Measurements from ENCODE around the gene OXER1.
"Not testable (repeated sequence)": the region's sequence is repeated elsewhere in the genome, so short reads cannot be mapped to it uniquely, and the experiment has no call there.

The OXER1 gene

DNA sequence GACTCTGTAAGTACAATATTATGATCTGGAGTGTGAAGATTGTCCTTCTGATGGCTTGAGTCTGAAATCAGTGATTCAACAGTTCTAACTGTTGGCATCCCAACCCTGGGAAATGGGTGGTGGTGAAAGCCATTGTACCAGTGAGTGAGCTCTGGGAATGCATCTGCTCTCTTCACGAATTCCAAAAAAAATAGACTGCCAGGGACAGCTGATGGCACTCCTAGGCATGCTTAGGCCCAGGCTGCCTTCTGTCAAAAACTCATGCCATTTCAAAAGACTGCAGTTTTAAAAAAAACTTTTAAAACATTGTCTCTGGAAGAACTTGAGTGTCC is 20.3 kb downstream of the OXER1 start:
- Histone ChIP-seq H3K36me3 (ENCODE audit: control insufficient read depth, insufficient read depth, low read length) (0 out of 2 replicates have a peak, but pooled peaks cover 9% of the 10 kb centered on the region), H3K27me3 (ENCODE audit: control insufficient read depth, insufficient read depth, low read length) (no peaks in the 10 kb centered on the region), H3K9me3 (ENCODE audit: control insufficient read depth, insufficient read depth, low read depth, low read length) (peaks cover 5% of the 10 kb centered on the region; the same call in 1 of the 2 replicates), H3K4me3 (ENCODE audit: low read depth, low read length) (no peak overlapping the region), H3K4me1 (ENCODE audit: control insufficient read depth, insufficient read depth, low read length) (peaks cover 4% of the 10 kb centered on the region; the same call in 1 of the 2 replicates), H3K9ac (ENCODE audit: low read length) (no peak overlapping the region), H3K27ac (ENCODE audit: low read depth, low read length) (no peak overlapping the region)

GRCh38 chr2:42742740-42743658 is 20.9 kb downstream of the OXER1 start:
- no peak overlapping the region for H3K27ac ChIP-seq (ENCODE audit: low read depth, low read length)
- no peak overlapping the region for H3K9ac ChIP-seq (ENCODE audit: low read length)
- 0 out of 2 replicates have a peak, but pooled peaks cover 9% of the 10 kb centered on the region for H3K36me3 ChIP-seq (ENCODE audit: control insufficient read depth, insufficient read depth, low read length)
- peaks cover 4% of the 10 kb centered on the region; the same call in 1 of the 2 replicates for H3K4me1 ChIP-seq (ENCODE audit: control insufficient read depth, insufficient read depth, low read length)
- H3K27me3 ChIP-seq (ENCODE audit: control insufficient read depth, insufficient read depth, low read length) = no peaks in the 10 kb centered on the region
- peaks cover 5% of the 10 kb centered on the region; the same call in 1 of the 2 replicates for H3K9me3 ChIP-seq (ENCODE audit: control insufficient read depth, insufficient read depth, low read depth, low read length)
- no peak overlapping the region for H3K4me3 ChIP-seq (ENCODE audit: low read depth, low read length)

GRCh38 chr2:42741140-42741539 is 22.8 kb downstream of the OXER1 start:
- H3K27me3 ChIP-seq (ENCODE audit: control insufficient read depth, insufficient read depth, low read length) = no peaks in the 10 kb centered on the region
- H3K9ac ChIP-seq (ENCODE audit: low read length) = no peak overlapping the region
- H3K4me1 ChIP-seq (ENCODE audit: control insufficient read depth, insufficient read depth, low read length) = peaks cover 4% of the 10 kb centered on the region; the same call in 1 of the 2 replicates
- peaks cover 26% of the 10 kb centered on the region; the same call in 1 of the 2 replicates for H3K36me3 ChIP-seq (ENCODE audit: control insufficient read depth, insufficient read depth, low read length)
- no peak overlapping the region for H3K27ac ChIP-seq (ENCODE audit: low read depth, low read length)
- no peak overlapping the region for H3K4me3 ChIP-seq (ENCODE audit: low read depth, low read length)
- peaks cover 8% of the 10 kb centered on the region; the same call in 1 of the 2 replicates for H3K9me3 ChIP-seq (ENCODE audit: control insufficient read depth, insufficient read depth, low read depth, low read length)

DNA sequence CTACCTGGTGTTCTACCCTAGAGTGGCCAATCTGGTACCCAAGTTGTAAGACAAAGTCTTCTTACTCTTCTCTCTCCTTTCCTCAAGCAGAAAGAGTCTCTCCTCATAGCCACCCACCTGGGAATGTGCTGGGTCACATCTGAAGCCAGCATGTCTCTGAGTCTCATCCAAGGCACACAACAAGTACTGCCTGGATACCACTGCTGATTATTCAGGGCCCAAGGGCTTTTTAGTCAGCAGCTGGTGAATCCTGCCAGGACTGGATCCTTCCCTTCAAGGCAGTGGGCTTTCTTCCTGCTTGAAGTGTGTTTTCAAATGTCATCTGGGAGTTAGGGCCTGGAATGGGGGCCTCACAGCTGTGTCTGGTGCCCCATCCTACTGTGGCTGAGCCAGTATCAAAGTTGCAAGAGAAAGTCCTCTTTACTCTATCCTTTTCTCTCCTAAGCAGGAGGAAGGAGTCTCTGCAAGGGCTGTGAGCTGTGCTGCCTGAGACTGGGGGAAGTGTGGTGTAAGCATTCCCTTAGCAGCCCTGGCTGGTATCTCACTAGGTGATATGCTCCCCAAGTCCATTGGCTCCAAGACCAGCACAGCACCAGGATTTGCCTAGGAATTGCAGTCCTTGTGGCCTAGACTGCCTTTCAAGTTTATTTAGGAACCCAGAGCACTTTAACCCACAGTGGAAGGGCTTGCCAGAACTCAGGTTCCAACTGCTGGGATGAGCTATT is 27.2 kb downstream of the OXER1 start:
- Histone ChIP-seq H3K9me3 (ENCODE audit: control insufficient read depth, insufficient read depth, low read depth, low read length) (peaks cover 14% of the 10 kb centered on the region; the same call in 1 of the 2 replicates), H3K4me3 (ENCODE audit: low read depth, low read length) (no peak overlapping the region), H3K4me1 (ENCODE audit: control insufficient read depth, insufficient read depth, low read length) (peaks cover 4% of the 10 kb centered on the region; the same call in 1 of the 2 replicates), H3K9ac (ENCODE audit: low read length) (no peak overlapping the region), H3K27me3 (ENCODE audit: control insufficient read depth, insufficient read depth, low read length) (no peaks in the 10 kb centered on the region), H3K36me3 (ENCODE audit: control insufficient read depth, insufficient read depth, low read length) (peaks cover 26% of the 10 kb centered on the region; the same call in 1 of the 2 replicates), H3K27ac (ENCODE audit: low read depth, low read length) (no peak overlapping the region)

DNA sequence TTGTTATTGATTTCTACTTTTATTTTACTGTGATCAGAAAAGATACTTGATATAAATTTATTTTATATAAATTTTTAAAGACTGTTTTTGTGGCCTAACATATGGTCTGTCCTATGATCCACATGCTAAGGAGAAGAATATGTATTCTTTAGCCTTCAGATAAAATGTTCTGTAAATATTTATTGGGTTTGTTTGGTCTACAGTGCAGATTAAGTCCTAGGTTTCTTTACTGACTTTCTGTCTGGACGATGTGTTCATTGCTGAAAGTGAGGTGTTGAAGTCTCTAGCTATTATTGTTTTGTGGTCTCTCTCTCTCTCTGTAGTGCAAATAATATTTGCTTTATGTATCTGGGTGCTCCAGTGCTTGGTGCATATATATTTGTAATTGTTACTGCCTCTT is 30.1 kb downstream of the OXER1 start:
- Histone ChIP-seq H3K9me3 (ENCODE audit: control insufficient read depth, insufficient read depth, low read depth, low read length) (peaks cover 14% of the 10 kb centered on the region; the same call in 1 of the 2 replicates), H3K4me3 (ENCODE audit: low read depth, low read length) (no peak overlapping the region), H3K36me3 (ENCODE audit: control insufficient read depth, insufficient read depth, low read length) (peaks cover 19% of the 10 kb centered on the region; the same call in 1 of the 2 replicates), H3K9ac (ENCODE audit: low read length) (no peak overlapping the region), H3K4me1 (ENCODE audit: control insufficient read depth, insufficient read depth, low read length) (no peaks in the 10 kb centered on the region; the same call in 1 of the 2 replicates), H3K27me3 (ENCODE audit: control insufficient read depth, insufficient read depth, low read length) (no peaks in the 10 kb centered on the region), H3K27ac (ENCODE audit: low read depth, low read length) (no peak overlapping the region)

GRCh38 chr2:42731316-42731715 is 32.6 kb downstream of the OXER1 start:
- not testable (repeated sequence) for H3K4me1 ChIP-seq (ENCODE audit: control insufficient read depth, insufficient read depth, low read length); H3K9ac ChIP-seq (ENCODE audit: low read length); H3K4me3 ChIP-seq (ENCODE audit: low read depth, low read length); H3K27ac ChIP-seq (ENCODE audit: low read depth, low read length); H3K36me3 ChIP-seq (ENCODE audit: control insufficient read depth, insufficient read depth, low read length); H3K27me3 ChIP-seq (ENCODE audit: control insufficient read depth, insufficient read depth, low read length)
- peaks cover 12% of the 10 kb centered on the region; the same call in 1 of the 2 replicates for H3K9me3 ChIP-seq (ENCODE audit: control insufficient read depth, insufficient read depth, low read depth, low read length)

- Histone ChIP-seq H3K27ac (ENCODE audit: low read depth, low read length) (no peak overlapping the region), H3K9me3 (ENCODE audit: control insufficient read depth, insufficient read depth, low read depth, low read length) (peaks cover 5% of the 10 kb centered on the region; the same call in 1 of the 2 replicates), H3K36me3 (ENCODE audit: control insufficient read depth, insufficient read depth, low read length) (peaks cover 3% of the 10 kb centered on the region; the same call in 1 of the 2 replicates), H3K9ac (ENCODE audit: low read length) (no peak overlapping the region), H3K27me3 (ENCODE audit: control insufficient read depth, insufficient read depth, low read length) (no peaks in the 10 kb centered on the region), H3K4me1 (ENCODE audit: control insufficient read depth, insufficient read depth, low read length) (peaks cover 12% of the 10 kb centered on the region), H3K4me3 (ENCODE audit: low read depth, low read length) (no peak overlapping the region)
These were observed 37.3 kb downstream of the OXER1 start for GRCh38 chr2:42726680-42727079.

DNA sequence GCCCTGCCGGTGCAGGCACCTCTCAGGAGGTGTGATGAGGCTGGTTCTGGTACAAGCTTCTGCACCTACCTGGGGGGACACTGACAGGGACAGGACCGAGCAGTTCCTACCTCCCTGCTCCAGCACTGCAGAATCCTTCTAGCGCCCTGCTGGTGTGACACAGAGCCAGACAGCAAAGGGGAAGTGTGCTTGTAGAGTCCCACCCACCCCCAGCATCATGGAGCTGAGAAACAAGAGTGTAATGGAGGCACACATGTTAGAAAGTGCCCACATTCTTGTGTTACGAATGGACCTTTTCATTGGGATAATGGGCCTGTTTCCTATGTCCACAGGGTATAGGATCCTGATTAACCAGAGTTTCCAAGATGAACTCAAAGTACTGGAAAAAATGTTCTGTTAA is 38.3 kb downstream of the OXER1 start:
- Histone ChIP-seq H3K27ac (ENCODE audit: low read depth, low read length) (no peak overlapping the region), H3K9ac (ENCODE audit: low read length) (no peak overlapping the region), H3K36me3 (ENCODE audit: control insufficient read depth, insufficient read depth, low read length) (peaks cover 3% of the 10 kb centered on the region; the same call in 1 of the 2 replicates)

DNA sequence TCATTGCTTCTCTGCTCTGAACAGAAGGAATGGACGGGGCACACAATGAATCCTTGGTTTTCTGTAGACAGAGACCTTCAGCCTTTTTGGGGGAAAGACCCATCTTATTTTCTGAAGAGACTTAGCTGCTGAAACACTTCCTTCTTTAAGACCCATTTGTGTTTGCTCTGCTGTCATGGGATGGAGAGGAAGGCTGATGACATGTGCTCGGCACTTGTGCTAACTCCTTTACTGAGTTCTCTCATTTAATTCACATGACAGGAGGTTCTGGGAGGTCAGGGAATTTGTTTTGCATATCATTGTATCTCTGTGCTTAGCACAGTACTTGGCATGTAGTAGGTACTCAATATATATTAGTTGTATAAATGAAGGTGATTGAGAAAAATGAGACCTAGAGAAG is 39.0 kb downstream of the OXER1 start:
- peaks cover 12% of the 10 kb centered on the region for H3K4me1 ChIP-seq (ENCODE audit: control insufficient read depth, insufficient read depth, low read length)
- peaks cover 5% of the 10 kb centered on the region; the same call in 1 of the 2 replicates for H3K9me3 ChIP-seq (ENCODE audit: control insufficient read depth, insufficient read depth, low read depth, low read length)
- H3K9ac ChIP-seq (ENCODE audit: low read length) = no peak overlapping the region
- peaks cover 3% of the 10 kb centered on the region; the same call in 1 of the 2 replicates for H3K36me3 ChIP-seq (ENCODE audit: control insufficient read depth, insufficient read depth, low read length)
- no peaks in the 10 kb centered on the region for H3K27me3 ChIP-seq (ENCODE audit: control insufficient read depth, insufficient read depth, low read length)
- H3K27ac ChIP-seq (ENCODE audit: low read depth, low read length) = no peak overlapping the region
- no peak overlapping the region for H3K4me3 ChIP-seq (ENCODE audit: low read depth, low read length)

More for the DNA sequence above, 38.3 kb downstream of the OXER1 start:
- peaks cover 12% of the 10 kb centered on the region for H3K4me1 ChIP-seq (ENCODE audit: control insufficient read depth, insufficient read depth, low read length)
- H3K4me3 ChIP-seq (ENCODE audit: low read depth, low read length) = no peak overlapping the region
- no peaks in the 10 kb centered on the region for H3K27me3 ChIP-seq (ENCODE audit: control insufficient read depth, insufficient read depth, low read length)
- peaks cover 5% of the 10 kb centered on the region; the same call in 1 of the 2 replicates for H3K9me3 ChIP-seq (ENCODE audit: control insufficient read depth, insufficient read depth, low read depth, low read length)

- no peak overlapping the region for H3K4me3 ChIP-seq (ENCODE audit: low read depth, low read length)
- H3K27me3 ChIP-seq (ENCODE audit: control insufficient read depth, insufficient read depth, low read length) = no peaks in the 10 kb centered on the region
- H3K27ac ChIP-seq (ENCODE audit: low read depth, low read length) = no peak overlapping the region
- H3K4me1 ChIP-seq (ENCODE audit: control insufficient read depth, insufficient read depth, low read length) = peaks cover 12% of the 10 kb centered on the region
- no peaks in the 10 kb centered on the region for H3K9me3 ChIP-seq (ENCODE audit: control insufficient read depth, insufficient read depth, low read depth, low read length)
- H3K9ac ChIP-seq (ENCODE audit: low read length) = no peak overlapping the region
- no peaks in the 10 kb centered on the region for H3K36me3 ChIP-seq (ENCODE audit: control insufficient read depth, insufficient read depth, low read length)
These were observed 40.5 kb downstream of the OXER1 start for GRCh38 chr2:42723465-42723864.

All from HUES6 (cell line).